ENCODE results near the gene ITGA1.
A peak's percentile ranks its signal among the peaks of the same experiment; 100 is the strongest.
"Not testable (repeated sequence)": the region's sequence is repeated elsewhere in the genome, so short reads cannot be mapped to it uniquely, and the experiment has no call there.

ITGA1 gene

DNA sequence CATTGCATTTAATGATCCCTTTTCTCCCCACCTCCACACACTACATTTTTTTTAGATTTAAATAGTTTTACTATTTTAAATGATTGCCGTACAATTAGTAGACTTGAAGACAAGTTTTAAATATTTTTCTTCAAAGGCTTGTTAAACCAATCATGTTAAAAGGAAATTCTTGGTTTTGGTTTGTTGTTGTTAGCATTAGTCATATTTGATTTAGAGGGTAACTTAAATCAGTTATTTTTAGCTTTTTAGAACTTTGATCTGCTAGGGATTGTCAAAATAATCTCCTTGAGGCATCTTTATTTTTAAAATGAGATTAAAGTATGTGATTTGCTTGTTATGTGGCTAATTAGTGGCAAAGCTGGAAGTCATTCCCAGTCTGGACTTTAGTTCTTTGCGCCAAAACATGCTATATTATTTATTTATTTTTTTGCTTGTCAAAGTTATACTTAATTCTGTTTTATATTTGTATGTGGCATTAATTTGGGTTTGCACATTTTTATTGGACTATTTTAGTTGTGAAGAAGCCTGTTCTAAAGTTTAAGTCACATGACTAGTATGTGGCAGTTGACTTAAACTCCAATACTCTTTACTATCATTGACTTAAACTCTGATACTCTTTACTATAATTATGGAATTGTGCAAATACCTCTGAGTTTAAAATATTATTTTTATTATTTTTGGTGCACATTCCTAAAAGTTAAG is 14.7 kb downstream of the ITGA1 start:
- no peak for DNase-seq (ENCODE audit: low read depth)

DNA sequence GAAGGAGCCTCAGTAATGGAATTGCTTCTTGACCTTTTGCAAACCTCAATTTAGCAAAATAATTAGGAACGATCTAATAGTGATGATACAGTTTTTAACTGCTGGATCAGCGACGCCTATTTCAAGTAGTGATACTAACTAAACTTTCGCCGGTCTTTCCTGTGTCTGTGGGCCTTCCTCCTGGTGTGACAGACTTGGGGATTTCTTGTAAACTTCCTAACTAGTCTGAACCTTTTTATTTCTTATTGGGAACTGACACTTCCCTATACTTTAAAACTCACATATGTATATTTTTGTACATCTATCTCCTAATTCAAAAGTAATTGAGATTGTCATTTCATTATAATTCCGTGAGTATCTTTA is 15.2 kb downstream of the ITGA1 start:
- no peak for DNase-seq (ENCODE audit: low read depth)

DNA sequence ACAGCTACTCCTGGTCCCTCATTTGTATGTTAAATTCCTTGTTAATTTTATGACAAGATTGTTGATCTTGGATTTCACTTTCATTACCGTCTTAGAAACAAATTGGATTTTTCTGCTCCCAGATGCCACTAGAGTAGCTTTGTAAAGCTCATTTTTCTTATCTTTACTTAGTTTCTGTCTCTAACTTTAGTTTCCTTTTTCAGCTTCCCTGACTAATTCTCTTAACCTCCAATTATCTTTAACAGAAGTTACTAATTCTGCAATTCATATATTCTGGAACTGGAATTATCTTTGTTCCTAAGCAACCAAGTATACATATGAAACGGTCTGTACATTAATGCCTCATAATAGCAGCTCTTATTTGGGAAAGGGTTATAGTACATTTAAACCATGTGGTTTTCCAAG is 16.7 kb downstream of the ITGA1 start:
- DNase-seq (ENCODE audit: low read depth) = no peak

DNA sequence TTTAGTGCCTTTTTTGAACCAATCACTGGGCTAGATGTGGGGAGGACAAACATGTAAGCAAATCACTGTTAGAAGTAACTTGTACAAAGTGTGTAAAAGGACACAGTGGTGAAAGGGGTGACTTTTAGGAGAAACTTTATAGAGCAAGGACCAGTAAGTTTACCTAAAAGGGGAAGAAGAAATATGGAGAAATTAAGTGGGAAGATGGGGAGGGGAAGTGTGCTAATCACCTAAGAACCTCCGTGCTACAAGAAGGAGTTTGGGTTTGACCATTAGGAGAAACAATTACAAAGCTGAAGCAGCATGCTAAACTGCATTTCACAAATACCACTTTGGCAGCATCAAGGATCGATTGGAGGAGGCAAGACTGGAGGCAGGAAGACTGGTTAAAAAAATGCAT is 17.3 kb downstream of the ITGA1 start:
- no peak for DNase-seq (ENCODE audit: low read depth)

DNA sequence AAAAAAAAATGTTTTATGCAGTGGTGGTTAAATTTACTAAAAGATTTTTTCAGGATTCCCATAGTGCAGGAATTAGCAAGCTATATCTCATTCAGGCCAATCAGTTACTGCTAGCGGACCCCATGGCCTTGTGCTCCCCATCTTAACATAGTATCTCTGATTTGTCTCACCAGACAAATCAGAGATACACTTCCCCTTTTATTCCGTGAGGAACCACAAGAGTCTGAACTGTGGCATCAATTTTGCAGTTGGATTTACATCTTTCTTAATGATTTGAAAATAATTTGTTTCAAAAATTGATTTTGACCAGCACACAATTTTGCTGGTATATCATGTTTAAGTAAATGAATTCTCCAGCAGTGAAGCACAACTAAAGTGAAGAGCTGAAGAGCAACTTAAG is 17.9 kb downstream of the ITGA1 start:
- no peak for DNase-seq (ENCODE audit: low read depth)

- no peak for DNase-seq (ENCODE audit: low read depth)
Observed at GRCh38 chr5:52807037-52807436, 19.3 kb downstream of the ITGA1 start.

DNA sequence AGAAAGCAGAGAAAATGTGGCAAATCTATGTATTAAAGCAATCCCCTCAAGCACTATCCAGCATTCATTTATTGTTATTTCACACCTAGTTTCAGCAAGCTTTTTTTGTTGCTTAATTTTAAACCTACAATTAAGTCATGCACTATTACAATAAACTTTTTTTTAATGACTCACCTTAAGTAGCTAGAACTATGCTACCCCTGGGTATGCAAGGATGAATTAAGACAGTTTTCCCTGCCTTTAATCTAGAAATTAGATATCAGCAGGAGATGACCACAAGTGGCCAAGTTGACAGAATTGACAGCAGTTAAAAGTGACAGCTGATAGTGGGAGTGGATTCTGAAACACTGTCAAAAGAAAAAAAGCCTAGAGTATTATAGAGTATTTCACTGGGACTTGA is 20.0 kb downstream of the ITGA1 start:
- DNase-seq (ENCODE audit: low read depth) = no peak

DNA sequence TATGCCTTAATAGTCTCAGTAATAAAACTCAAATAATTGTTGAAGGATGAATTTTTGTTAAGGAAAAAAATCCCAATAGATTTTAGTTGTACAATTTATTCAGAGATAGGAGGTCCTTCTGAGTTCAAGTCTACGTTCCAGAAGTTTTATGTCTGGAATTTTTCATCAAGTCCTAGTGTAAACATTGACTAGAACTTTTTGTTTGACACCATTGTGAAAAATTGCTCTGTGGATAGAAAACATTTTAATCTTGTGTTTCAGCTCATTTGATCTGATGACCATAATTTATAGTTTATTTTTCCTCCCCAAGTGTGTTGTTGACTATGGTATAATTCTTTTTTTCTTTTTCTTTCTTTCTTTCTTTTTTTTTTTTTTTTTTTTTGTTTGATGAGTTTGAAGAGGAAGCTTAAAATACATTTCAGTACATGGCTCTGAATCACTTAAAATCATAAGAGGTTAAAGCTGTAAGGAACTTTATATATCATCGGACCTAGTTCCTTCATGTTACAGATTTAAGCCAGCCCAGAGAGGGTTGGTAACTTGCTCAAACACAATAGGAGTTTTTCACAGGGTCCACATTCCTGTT is 20.7 kb downstream of the ITGA1 start:
- DNase-seq (ENCODE audit: low read depth) = no peak

- peak; percentile 20 for DNase-seq (ENCODE audit: low read depth)
Observed at GRCh38 chr5:52809884-52810283, 22.2 kb downstream of the ITGA1 start.

DNA sequence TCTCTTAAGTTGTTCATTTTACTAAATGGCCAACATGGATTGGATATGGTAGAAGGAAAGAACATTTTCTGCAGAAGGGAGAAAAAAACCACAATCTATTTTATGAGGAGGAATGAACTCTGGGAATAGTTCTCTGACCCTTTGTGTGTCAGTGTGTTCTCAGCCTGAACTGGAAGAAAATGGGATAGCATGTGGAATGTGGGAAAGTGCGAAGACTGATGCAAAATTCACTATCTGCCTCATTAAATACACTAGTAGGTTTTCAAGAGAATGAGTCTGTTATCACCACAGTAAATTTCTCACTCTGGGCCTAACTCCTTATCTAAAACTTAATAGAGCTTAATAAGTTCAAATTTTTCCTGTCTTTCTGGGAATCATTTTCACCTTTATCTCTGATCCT is 22.7 kb downstream of the ITGA1 start:
- DNase-seq (ENCODE audit: low read depth) = no peak

GRCh38 chr5:52811067-52811749 is 23.5 kb downstream of the ITGA1 start:
- peak; percentile 81 for DNase-seq (ENCODE audit: low read depth)

GRCh38 chr5:52814352-52815148 is 26.8 kb downstream of the ITGA1 start:
- no peak for DNase-seq (ENCODE audit: low read depth)

GRCh38 chr5:52817818-52818217 is 30.1 kb downstream of the ITGA1 start:
- DNase-seq (ENCODE audit: low read depth) = no peak

DNA sequence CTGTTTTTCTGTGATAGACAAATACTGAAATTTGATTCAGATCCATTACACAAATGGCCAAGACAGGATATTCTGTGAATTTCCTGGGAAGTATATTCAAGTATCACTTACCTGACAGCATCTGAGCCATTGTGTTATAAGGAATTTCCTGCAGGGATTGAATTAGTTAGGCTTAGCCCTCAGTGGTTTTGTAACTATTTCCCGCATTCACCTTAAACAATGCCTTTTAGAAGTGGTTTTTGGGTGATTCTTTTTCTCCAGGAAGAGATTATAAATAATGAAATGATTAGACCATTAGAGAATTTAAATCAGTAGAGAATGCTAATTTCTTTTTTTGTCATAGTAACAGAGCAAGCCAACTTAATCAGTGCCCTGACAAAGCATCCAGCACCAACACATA is 30.6 kb downstream of the ITGA1 start:
- no peak for DNase-seq (ENCODE audit: low read depth)

GRCh38 chr5:52818807-52819206 is 31.1 kb downstream of the ITGA1 start:
- not testable (repeated sequence) for DNase-seq (ENCODE audit: low read depth)

- no peak for DNase-seq (ENCODE audit: low read depth)
Observed at GRCh38 chr5:52821901-52822300, 34.2 kb downstream of the ITGA1 start.

GRCh38 chr5:52822437-52822836 is 34.7 kb downstream of the ITGA1 start:
- no peak for DNase-seq (ENCODE audit: low read depth)

GRCh38 chr5:52824827-52825226 is 37.1 kb downstream of the ITGA1 start:
- no peak for DNase-seq (ENCODE audit: low read depth)

DNA sequence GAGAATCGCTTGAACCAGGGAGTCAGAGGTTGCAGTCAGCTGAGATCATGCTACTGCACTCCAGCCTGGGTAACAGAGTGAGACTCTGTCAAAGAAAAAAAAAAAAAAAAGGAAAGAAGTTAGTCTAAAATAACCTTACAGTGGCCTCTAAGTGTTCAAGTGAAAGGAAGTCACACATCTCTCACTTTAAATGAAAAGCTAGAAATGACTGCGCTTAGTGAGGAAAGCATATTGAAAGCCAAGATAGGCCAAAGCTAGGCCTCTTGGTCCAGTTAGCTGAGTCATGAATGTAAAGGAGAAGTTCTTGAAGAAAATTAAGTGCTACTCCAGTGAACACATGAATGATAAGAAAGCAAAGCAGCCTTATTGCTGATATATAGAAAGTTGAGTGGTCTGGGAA is 38.1 kb downstream of the ITGA1 start:
- DNase-seq (ENCODE audit: low read depth) = no peak

DNA sequence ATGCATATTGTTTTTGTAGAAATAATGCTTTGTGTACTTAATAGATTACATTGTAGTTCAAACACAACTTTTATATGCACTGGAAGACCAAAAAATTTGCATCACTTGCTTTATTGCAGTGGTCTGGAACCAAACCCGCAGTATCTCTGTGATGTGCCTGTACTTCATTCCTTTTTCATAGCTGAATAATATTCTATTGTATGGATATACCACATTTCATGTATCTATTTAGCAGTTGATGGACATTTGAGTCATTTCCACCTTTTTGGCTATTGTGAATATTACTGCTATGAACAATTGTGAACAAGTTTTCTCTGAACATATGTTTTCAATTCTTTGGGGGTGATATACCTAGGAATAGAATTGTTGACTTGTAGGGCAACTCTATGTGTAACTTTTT is 40.1 kb downstream of the ITGA1 start:
- no peak for DNase-seq (ENCODE audit: low read depth)

DNA sequence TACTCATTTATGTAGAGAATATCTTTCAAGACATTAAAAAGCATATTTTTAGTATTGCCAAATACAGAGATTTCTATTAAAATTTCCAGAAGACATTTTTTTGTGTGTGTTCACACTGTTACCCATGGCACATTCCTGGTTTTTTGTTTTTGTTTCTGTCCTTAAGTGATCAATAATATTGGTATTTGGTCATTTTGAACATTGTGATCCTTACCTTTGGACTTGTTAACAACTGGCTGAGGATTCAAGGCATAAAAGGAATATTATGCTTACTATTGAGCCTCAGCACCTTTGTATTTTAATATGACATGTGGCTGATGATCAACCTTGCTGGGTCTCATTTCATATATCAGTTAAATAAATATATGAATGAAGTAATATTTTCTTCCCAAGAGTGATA is 41.9 kb downstream of the ITGA1 start:
- DNase-seq (ENCODE audit: low read depth) = no peak

DNA sequence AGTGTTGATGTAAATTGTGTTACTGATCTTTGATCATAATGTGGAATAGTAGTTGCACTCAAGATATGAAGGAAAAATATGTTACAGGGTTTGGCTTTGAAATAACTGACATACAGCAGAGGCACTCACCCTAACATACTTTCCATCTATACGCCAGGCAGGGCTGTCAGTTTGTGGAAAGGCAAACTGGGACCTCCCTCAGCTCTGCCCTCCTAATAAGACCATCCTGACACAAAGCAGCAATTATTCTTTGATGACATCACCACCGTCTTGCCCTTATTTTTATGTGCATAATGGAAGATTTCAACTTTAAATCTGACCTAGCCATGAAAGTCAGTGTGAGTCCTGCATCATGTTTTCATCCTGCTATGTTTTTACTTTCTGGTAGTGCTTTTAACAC is 42.9 kb downstream of the ITGA1 start:
- no peak for DNase-seq (ENCODE audit: low read depth)

All from fibroblast of gingiva (primary cell).